Mucosa of stomach (tissue), 1 donor: ENCODE data around the gene SH3D21.

Experiments used
- H3K27me3 ChIP-seq: one replicate; pipeline ENCODE4 v1.7.0; 2013; ENCODE audit warnings: mild to moderate bottlenecking, low read length; ENCODE audit not compliant: control insufficient read depth, insufficient read depth
- H3K36me3 ChIP-seq: one replicate; pipeline ENCODE4 v1.7.0; 2013; ENCODE audit warnings: low read length; ENCODE audit not compliant: control insufficient read depth, insufficient read depth
- H3K4me1 ChIP-seq: one replicate; pipeline ENCODE4 v1.7.0; 2013; ENCODE audit warnings: mild to moderate bottlenecking, low read length; ENCODE audit not compliant: control insufficient read depth, insufficient read depth
- H3K4me3 ChIP-seq: one replicate; pipeline ENCODE4 v1.7.0; 2013; ENCODE audit warnings: low read length
- H3K9ac ChIP-seq: one replicate; pipeline ENCODE4 v1.7.0; 2013; ENCODE audit warnings: mild to moderate bottlenecking, low read length, moderate library complexity
- H3K9me3 ChIP-seq: one replicate; pipeline ENCODE4 v1.7.0; 2013; ENCODE audit warnings: mild to moderate bottlenecking, low read length, moderate library complexity; ENCODE audit not compliant: control insufficient read depth
- donor health status: Pancreatic carcinoma.

Gene SH3D21

DNA sequence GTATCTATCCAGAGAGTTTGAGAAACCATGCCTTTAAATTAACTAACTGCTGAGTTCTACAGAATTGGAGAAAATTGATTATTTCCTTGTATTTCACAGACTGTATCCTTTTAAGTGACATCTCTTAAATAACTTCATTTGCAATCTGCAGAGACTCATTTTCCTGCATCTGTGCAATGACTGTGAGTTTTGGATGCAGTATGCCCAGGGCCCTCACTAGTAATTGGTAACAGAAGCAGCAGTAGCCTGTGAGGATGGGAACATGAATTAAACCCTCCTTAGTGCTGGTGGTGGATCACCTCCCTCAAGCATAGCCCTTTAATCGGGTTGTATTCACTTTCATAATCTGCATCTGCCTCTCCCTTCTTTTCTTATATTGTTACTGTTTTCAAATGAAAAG is 21.7 kb upstream of the SH3D21 start:
- Histone ChIP-seq H3K36me3 (peaks cover 13% of the 10 kb centered on the region), H3K9ac (no peak overlapping the region), H3K27me3 (no peaks in the 10 kb centered on the region), H3K4me3 (no peak overlapping the region), H3K9me3 (no peaks in the 10 kb centered on the region), H3K4me1 (peaks cover 4% of the 10 kb centered on the region)

DNA sequence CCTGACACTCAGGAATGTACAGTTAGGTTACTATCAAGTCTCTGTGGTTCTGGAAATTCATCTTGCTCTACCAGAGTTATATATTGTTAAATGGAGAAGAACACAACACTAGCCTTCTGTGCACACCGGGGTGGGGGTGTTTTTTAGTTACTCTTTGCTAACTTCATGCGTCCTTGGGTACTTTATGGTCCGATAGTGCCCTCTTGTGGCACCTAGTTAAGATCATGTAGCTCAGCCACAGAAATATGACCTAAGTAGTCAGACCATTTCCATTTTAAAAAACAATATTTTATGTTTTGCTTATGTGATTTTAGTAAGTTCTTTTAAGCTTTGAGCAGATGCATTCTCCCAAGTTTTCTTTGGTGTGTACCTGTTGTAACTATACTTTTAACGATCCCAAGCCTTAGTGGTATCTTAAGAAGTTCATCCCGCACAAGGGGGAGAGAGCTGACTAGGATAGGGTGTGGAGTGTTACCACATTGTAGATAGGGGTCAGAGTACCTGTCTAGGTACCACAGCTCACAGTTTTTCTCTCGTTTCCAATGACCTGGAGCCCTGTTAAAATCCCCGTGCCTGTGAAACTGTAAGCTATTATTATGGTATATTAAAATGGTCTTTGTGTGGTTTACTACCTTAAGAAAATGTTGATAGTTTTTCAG is 20.6 kb upstream of the SH3D21 start:
- Histone ChIP-seq H3K36me3 (peaks cover 17% of the 10 kb centered on the region), H3K9me3 (no peaks in the 10 kb centered on the region), H3K4me3 (no peak overlapping the region), H3K9ac (no peak overlapping the region), H3K4me1 (peaks cover 4% of the 10 kb centered on the region), H3K27me3 (no peaks in the 10 kb centered on the region)

DNA sequence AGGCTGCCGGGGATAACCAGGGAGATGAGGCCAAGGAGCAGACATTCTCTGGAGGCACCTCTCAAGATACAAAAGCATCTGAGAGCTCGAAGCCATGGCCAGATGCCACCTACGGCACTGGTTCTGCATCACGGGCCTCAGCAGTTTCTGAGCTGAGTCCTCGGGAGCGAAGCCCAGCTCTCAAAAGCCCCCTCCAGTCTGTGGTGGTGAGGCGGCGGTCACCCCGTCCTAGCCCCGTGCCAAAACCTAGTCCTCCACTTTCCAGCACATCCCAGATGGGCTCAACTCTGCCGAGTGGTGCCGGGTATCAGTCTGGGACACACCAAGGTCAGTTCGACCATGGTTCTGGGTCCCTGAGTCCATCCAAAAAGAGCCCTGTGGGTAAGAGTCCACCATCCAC is 19.4 kb upstream of the SH3D21 start:
- no peak overlapping the region for H3K4me3 ChIP-seq
- no peak overlapping the region for H3K9ac ChIP-seq
- no peaks in the 10 kb centered on the region for H3K27me3 ChIP-seq
- peaks cover 4% of the 10 kb centered on the region for H3K4me1 ChIP-seq
- H3K9me3 ChIP-seq, result no peaks in the 10 kb centered on the region
- peaks cover 23% of the 10 kb centered on the region for H3K36me3 ChIP-seq

DNA sequence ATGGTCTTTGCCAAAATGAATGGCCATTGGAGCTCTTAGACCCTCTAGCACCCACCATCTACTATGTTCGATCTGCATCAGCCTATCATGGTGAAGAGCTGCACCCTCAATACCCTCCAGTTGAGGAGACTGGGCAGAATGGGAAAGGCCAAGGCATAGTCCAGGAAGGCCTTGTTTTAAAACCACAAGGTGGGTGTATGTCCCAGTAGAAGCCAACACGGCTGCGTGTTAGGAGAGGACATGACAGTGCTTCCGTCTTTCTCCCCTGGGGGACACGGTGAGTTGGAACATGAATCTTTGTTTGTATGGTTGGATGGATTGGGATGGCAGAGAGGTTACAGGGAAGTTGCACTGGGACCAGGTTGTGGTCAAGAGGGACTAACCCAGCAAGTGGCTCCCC is 18.6 kb upstream of the SH3D21 start:
- Histone ChIP-seq H3K27me3 (no peaks in the 10 kb centered on the region), H3K36me3 (peaks cover 23% of the 10 kb centered on the region), H3K4me3 (no peak overlapping the region), H3K4me1 (peaks cover 4% of the 10 kb centered on the region), H3K9me3 (no peaks in the 10 kb centered on the region), H3K9ac (no peak overlapping the region)

DNA sequence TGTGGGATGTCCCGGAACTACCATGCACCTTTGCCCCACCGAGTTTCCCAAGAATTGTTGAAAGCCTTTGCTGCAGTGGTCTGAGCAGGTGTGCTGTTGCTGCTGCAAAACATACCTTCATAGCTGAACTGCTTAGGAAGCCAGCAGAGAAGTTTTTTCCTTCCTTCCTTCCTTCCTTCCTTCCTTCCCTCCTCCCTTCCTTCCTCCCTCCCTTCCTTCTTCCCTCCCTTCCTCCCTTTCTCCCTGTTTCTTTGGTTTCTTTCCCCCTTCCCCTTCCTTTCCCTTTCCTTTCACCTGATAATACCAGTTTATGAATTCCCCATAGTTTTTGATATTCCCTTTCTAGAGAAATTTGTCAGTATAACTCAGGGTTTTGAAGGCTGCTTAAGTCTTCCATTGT is 10.8 kb upstream of the SH3D21 start:
- peaks cover 9% of the 10 kb centered on the region for H3K4me1 ChIP-seq
- no peaks in the 10 kb centered on the region for H3K9me3 ChIP-seq
- peaks cover 6% of the 10 kb centered on the region for H3K36me3 ChIP-seq
- H3K9ac ChIP-seq, result no peak overlapping the region
- H3K27me3 ChIP-seq, result no peaks in the 10 kb centered on the region
- no peak overlapping the region for H3K4me3 ChIP-seq

DNA sequence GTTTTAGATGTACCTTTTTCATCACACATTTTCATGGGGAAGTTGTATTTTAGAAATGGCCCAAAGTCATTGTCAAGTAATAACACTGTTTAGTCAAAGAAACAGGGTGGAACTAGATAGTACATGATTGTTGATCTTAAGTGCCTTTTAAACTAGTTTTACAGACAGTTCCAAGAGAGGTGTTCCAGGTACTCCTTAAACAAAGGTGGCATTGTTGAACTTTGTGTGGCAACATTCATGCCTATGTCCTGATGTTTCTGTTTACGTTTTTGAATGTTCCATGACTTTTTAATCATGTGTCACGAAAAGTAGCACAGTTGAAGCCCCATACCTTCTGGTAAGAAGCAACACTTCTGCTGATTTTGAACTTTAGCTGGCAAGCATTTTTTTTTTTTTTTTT is 9.1 kb upstream of the SH3D21 start:
- Histone ChIP-seq H3K27me3 (no peaks in the 10 kb centered on the region), H3K4me1 (peaks cover 17% of the 10 kb centered on the region), H3K4me3 (no peak overlapping the region), H3K9ac (no peak overlapping the region), H3K9me3 (no peaks in the 10 kb centered on the region), H3K36me3 (peaks cover 11% of the 10 kb centered on the region)

DNA sequence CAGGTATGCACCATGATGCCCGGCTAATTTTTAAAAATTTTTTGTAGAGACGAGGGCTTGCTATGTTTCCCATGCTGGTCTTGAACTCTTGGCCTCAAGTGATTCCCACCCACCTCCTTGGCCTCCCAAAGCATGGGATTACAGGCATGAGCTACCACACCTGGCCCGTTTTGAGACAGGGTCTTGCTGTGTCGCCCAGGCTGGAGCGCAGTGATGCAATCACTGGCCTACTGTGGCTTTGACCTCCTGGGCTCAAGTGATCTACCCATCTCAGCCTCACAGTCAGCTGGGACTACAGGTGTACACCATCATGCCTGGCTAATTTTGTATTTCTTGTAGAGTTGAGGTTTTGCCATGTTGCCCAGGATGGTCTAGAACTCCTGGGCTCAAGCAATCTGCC is 7.5 kb upstream of the SH3D21 start:
- Histone ChIP-seq H3K36me3 (peaks cover 17% of the 10 kb centered on the region), H3K9me3 (no peaks in the 10 kb centered on the region), H3K27me3 (no peaks in the 10 kb centered on the region)

DNA sequence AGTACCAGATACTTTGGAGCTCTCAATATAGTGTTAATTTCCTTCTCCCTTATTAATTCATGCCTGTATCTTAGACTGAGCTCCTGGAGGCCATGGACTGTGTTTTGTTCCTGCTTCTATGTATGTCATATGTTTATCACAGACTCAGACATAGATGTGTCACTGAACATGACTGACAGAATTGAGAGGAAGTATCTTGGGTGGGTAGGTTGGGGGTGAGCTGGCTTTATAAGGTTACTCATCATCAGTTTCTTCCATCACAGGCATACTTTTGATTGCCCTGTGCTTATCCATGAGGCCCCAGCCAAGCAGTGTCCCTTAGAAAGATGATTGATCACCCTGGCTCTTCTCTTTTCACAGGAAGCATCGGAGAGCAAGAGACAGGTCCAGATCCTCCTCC is 5.6 kb upstream of the SH3D21 start:
- Histone ChIP-seq H3K4me3 (no peak overlapping the region), H3K9ac (no peak overlapping the region), H3K36me3 (peaks cover 17% of the 10 kb centered on the region), H3K4me1 (peaks cover 19% of the 10 kb centered on the region), H3K27me3 (no peaks in the 10 kb centered on the region), H3K9me3 (no peaks in the 10 kb centered on the region)

More for the DNA sequence above, 7.5 kb upstream of the SH3D21 start:
- H3K4me1 ChIP-seq, result peaks cover 17% of the 10 kb centered on the region
- H3K4me3 ChIP-seq, result no peak overlapping the region
- H3K9ac ChIP-seq, result no peak overlapping the region

DNA sequence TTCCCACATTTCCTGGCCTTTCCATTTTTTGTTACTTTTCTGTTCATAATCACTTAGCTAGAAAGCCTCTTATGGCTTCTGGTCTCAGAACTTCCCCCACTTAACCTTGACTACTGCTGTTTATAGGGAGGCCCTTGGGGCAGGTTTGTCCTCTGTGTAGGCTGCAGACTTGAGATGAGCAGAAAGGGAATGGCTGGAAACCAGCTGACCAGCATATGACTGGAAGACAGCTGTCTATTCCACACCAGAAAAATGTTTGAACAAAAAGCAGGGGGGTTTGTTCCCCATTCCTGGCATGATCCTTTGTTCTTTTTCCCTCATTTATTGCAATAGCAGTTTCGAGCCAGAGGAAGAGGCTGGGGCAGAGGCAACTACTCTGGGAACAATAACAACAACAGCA is 4.9 kb upstream of the SH3D21 start:
- peaks cover 17% of the 10 kb centered on the region for H3K36me3 ChIP-seq
- no peaks in the 10 kb centered on the region for H3K27me3 ChIP-seq
- no peaks in the 10 kb centered on the region for H3K9me3 ChIP-seq
- no peak overlapping the region for H3K9ac ChIP-seq
- no peak overlapping the region for H3K4me3 ChIP-seq
- peaks cover 26% of the 10 kb centered on the region for H3K4me1 ChIP-seq

DNA sequence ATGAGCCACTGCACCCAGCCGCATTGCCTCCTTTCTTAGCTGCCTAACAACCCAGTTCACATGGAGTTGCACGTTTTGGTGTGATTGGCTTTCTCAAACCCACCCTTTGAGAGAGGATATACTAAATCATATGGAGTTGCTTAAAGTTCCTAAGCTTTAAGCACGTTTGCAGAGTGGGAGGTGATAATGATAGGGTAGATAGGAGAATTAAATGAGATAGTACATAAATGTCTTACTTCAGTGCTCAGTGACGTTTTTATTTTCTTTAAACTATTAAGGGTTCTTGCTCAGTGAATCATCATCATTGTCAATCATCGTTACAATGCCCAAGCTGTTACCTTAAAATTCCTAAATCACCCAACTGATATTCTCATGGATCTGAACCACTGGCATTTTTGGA is 2.9 kb upstream of the SH3D21 start:
- Histone ChIP-seq H3K4me3 (no peak overlapping the region), H3K36me3 (peaks cover 17% of the 10 kb centered on the region), H3K9ac (no peak overlapping the region), H3K9me3 (no peaks in the 10 kb centered on the region), H3K4me1 (peaks cover 32% of the 10 kb centered on the region), H3K27me3 (no peaks in the 10 kb centered on the region)

DNA sequence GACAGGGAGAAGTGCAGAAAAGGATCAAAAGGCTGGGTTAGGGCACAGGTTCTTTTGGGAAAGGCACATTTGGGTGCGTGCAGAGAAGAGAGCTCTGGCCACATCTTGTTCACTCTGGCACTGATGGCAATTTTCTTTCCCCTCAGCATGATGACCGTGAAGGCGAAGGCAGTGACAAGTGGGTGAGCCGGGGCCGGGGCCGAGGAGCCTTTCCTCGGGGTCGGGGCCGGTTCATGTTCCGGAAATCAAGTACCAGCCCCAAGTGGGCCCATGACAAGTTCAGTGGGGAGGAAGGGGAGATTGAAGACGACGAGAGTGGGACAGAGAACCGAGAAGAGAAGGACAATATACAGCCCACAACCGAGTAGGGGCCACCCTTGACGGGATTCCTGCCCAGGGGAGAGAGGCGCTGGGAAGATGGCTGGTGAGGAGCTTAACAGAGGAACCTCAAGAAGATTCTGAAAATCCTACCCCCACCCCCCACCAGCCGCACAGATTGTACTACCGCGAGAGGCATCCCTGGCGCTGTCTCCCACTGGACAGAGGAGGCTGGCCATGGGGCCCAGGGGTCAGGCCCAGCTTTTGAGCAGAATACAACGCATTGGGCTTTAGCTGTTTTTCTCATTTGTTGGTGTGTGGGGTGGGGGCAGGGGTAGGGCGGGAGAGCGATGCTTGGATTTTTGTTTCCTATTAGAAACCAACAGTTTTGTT is 2.4 kb upstream of the SH3D21 start:
- H3K9me3 ChIP-seq, result no peaks in the 10 kb centered on the region
- peaks cover 17% of the 10 kb centered on the region for H3K36me3 ChIP-seq
- H3K27me3 ChIP-seq, result no peaks in the 10 kb centered on the region

DNA sequence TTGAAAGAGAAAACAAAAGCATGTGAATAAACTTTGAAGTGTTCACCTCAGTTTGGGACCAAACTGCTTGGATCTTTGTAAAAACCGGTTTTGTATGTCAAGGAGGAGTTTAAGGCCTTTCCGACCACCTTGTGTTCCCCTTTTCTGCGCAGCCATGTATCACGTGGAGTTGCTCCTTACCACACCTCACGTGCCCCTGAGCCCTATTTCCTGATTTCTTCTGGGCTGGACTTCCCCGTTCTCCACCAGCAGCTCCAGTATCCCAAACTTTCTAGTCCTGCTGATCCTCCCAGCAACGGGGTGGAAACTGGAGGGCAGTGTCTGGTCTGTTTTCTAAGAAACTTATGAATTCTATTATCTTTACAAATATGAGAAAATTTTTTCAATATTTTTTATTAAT is 1.6 kb upstream of the SH3D21 start:
- H3K27me3 ChIP-seq, result no peaks in the 10 kb centered on the region
- peaks cover 17% of the 10 kb centered on the region for H3K36me3 ChIP-seq
- H3K4me1 ChIP-seq, result peaks cover 31% of the 10 kb centered on the region
- no peak overlapping the region for H3K9ac ChIP-seq
- H3K9me3 ChIP-seq, result no peaks in the 10 kb centered on the region
- H3K4me3 ChIP-seq, result no peak overlapping the region

More for the DNA sequence above, 2.4 kb upstream of the SH3D21 start:
- Histone ChIP-seq H3K9ac (no peak overlapping the region), H3K4me3 (no peak overlapping the region), H3K4me1 (peaks cover 32% of the 10 kb centered on the region)
